H9 (cell line): ENCODE results near the gene GABRB1. TPM values are rescaled to one million over a fixed set of nuclear protein-coding genes. Genes with fewer than 3 reads are reported as not detected.

Source experiments
- DNase-seq: peaks from one replicate; pipeline ENCODE4 v3.0.0-alpha.2; 2017
- H2AFZ ChIP-seq: one replicate; pipeline ENCODE4 v1.6.1; 2013; ENCODE audit warnings: mild to moderate bottlenecking, low read length, control low read depth, moderate library complexity
- H2AK5ac ChIP-seq: 2 replicates; pipeline ENCODE4 v1.6.1; 2013; ENCODE audit warnings: low read length, control low read depth, mixed read lengths; ENCODE audit not compliant: insufficient read length
- H2BK120ac ChIP-seq: one replicate; pipeline ENCODE4 v1.6.1; 2013; ENCODE audit warnings: low read depth, mild to moderate bottlenecking, low read length, control low read depth, inconsistent platforms; ENCODE audit not compliant: poor library complexity, severe bottlenecking
- H2BK12ac ChIP-seq: 2 replicates; pipeline ENCODE4 v1.6.1; 2013; ENCODE audit warnings: low read length, control low read depth, mixed read lengths, low read depth; ENCODE audit not compliant: insufficient read length
- H2BK15ac ChIP-seq: 2 replicates; pipeline ENCODE4 v1.6.1; 2013; ENCODE audit warnings: low read depth, low read length, control low read depth
- H2BK20ac ChIP-seq: one replicate; pipeline ENCODE4 v1.6.1; 2013; ENCODE audit warnings: low read depth, mild to moderate bottlenecking, low read length, control low read depth, inconsistent platforms; ENCODE audit not compliant: poor library complexity, severe bottlenecking
- H2BK5ac ChIP-seq: 2 replicates; pipeline ENCODE4 v1.6.1; 2013; ENCODE audit warnings: low read length, control low read depth, mixed read lengths; ENCODE audit not compliant: insufficient read length
- H3K14ac ChIP-seq: 2 replicates; pipeline ENCODE4 v1.6.1; 2013; ENCODE audit warnings: low read length, control low read depth; ENCODE audit not compliant: insufficient read depth
- H3K18ac ChIP-seq: 2 replicates; pipeline ENCODE4 v1.6.1; 2013; ENCODE audit warnings: low read depth, mild to moderate bottlenecking, mixed read lengths, low read length, control low read depth; ENCODE audit not compliant: insufficient read length
- H3K23ac ChIP-seq: 2 replicates; pipeline ENCODE4 v1.6.1; 2013; ENCODE audit warnings: low read length, control low read depth, mixed read lengths, low read depth; ENCODE audit not compliant: insufficient read length
- H3K23me2 ChIP-seq: 2 replicates; pipeline ENCODE4 v1.6.1; 2013; ENCODE audit warnings: low read depth, mild to moderate bottlenecking, mixed read lengths, low read length, control low read depth; ENCODE audit not compliant: insufficient read length, poor library complexity, severe bottlenecking
- H3K27ac ChIP-seq: 2 replicates; pipeline ENCODE4 v1.5.1; 2013; ENCODE audit warnings: low read length, control low read depth, mixed read lengths, low read depth; ENCODE audit not compliant: insufficient read length
- H3K27me3 ChIP-seq: 2 replicates; pipeline ENCODE4 v1.6.1; 2013; ENCODE audit warnings: low read length, control low read depth, inconsistent platforms; ENCODE audit not compliant: insufficient read depth
- H3K4ac ChIP-seq: 2 replicates; pipeline ENCODE4 v1.6.1; 2013; ENCODE audit warnings: low read depth, mild to moderate bottlenecking, control low read depth, inconsistent platforms, low read length, moderate library complexity
- H3K4me1 ChIP-seq: 2 replicates; pipeline ENCODE4 v1.6.1; 2013; ENCODE audit warnings: low read length, control low read depth, inconsistent platforms; ENCODE audit not compliant: insufficient read depth
- H3K4me2 ChIP-seq: 2 replicates; pipeline ENCODE4 v1.6.1; 2013; ENCODE audit warnings: low read length, control low read depth, mixed read lengths; ENCODE audit not compliant: insufficient read length, insufficient read depth
- H3K56ac ChIP-seq: 2 replicates; pipeline ENCODE4 v1.6.1; 2013; ENCODE audit warnings: low read depth, mild to moderate bottlenecking, mixed read lengths, low read length, control low read depth; ENCODE audit not compliant: insufficient read length
- H3K79me1 ChIP-seq: 2 replicates; pipeline ENCODE4 v1.6.1; 2013; ENCODE audit warnings: low read depth, mild to moderate bottlenecking, moderate library complexity, low read length, control low read depth, inconsistent platforms; ENCODE audit not compliant: insufficient read depth, poor library complexity, severe bottlenecking
- H3K79me2 ChIP-seq: 2 replicates; pipeline ENCODE4 v1.6.1; 2013; ENCODE audit warnings: low read length, control low read depth, inconsistent platforms; ENCODE audit not compliant: insufficient read depth
- H3K9ac ChIP-seq: 2 replicates; pipeline ENCODE4 v1.6.1; 2013; ENCODE audit warnings: low read length, control low read depth, mixed read lengths; ENCODE audit not compliant: insufficient read length; ENCODE audit errors: extremely low read depth
- H3K9me3 ChIP-seq: one replicate; pipeline ENCODE4 v1.6.1; 2013; ENCODE audit warnings: low read depth, low read length, inconsistent platforms; ENCODE audit not compliant: control insufficient read depth
- H3T11ph ChIP-seq: one replicate; pipeline ENCODE4 v1.6.1; 2013; ENCODE audit warnings: mild to moderate bottlenecking, low read length, control low read depth, inconsistent platforms
- H4K20me1 ChIP-seq: one replicate; pipeline ENCODE4 v1.6.1; 2013; ENCODE audit not compliant: control insufficient read depth, insufficient read length, insufficient read depth
- H4K5ac ChIP-seq: 2 replicates; pipeline ENCODE4 v1.6.1; 2013; ENCODE audit warnings: low read depth, mild to moderate bottlenecking, mixed read lengths, low read length, control low read depth; ENCODE audit not compliant: insufficient read length
- H4K8ac ChIP-seq: replicated peaks from 2 replicates; pipeline ENCODE4 v1.6.1; 2013; ENCODE audit warnings: low read length, control low read depth, mixed read lengths, low read depth; ENCODE audit not compliant: insufficient read length
- H4K91ac ChIP-seq: 2 replicates; pipeline ENCODE4 v1.6.1; 2013; ENCODE audit warnings: low read depth, mild to moderate bottlenecking, moderate library complexity, mixed read lengths, low read length, control low read depth; ENCODE audit not compliant: insufficient read length
- H3K27ac Mint-ChIP-seq, 3 experiments: 2 replicates in 2 of 3; 3 replicates in 1 of 3; pipeline ENCODE4 v1.8.0; 2020 to 2021; ENCODE audit warnings: mixed read lengths in 3 of 3, mild to moderate bottlenecking in 1 of 3, moderate library complexity in 1 of 3
- H3K27me3 Mint-ChIP-seq: 2 replicates; pipeline ENCODE4 v1.8.0; 2021; ENCODE audit warnings: low read depth, mild to moderate bottlenecking, moderate library complexity, mixed read lengths
- H3K36me3 Mint-ChIP-seq, 3 experiments: 2 replicates in 2 of 3; 3 replicates in 1 of 3; pipeline ENCODE4 v1.8.0; 2020 to 2021; ENCODE audit warnings: low read depth in 3 of 3, mixed read lengths in 3 of 3; ENCODE audit not compliant: insufficient read depth in 1 of 3
- H3K4me1 Mint-ChIP-seq, 2 experiments: 2 replicates each; pipeline ENCODE4 v1.8.0; 2020; ENCODE audit warnings: mixed read lengths in 2 of 2
- H3K4me3 Mint-ChIP-seq, 2 experiments: 2 replicates in 1 of 2; 3 replicates in 1 of 2; pipeline ENCODE4 v1.8.0; 2020 to 2021; ENCODE audit warnings: mild to moderate bottlenecking in 2 of 2, mixed read lengths in 2 of 2, moderate library complexity in 1 of 2
- H3K9me3 Mint-ChIP-seq, 2 experiments: 2 replicates in 1 of 2; 3 replicates in 1 of 2; pipeline ENCODE4 v1.8.0; 2020; ENCODE audit warnings: mild to moderate bottlenecking in 2 of 2, mixed read lengths in 2 of 2, moderate library complexity in 1 of 2
- CTCF ChIP-seq: fragments of 200-600 bp; sonication (generic); conservative IDR thresholded peaks from 3 replicates; pipeline ENCODE4 v1.8.0; 2021; ENCODE audit warnings: antibody characterized with exemption, mild to moderate bottlenecking
- WGBS: extraction: QIAGEN DNeasy Blood & Tissue Kit; methylation state at CpG from one replicate; pipeline ENCODE4 v1.1.7; 2013; ENCODE audit warnings: missing lambda C conversion rate, low lambda C conversion rate, mixed read lengths; ENCODE audit not compliant: insufficient read length; ENCODE audit errors: extremely low coverage; 5-methylcytosine and 5-hydroxymethylcytosine counted together
- total RNA-seq: library from RNA; stranded (reverse); gene quantifications from 2 replicates; pipeline ENCODE4 v1.2.1, GENCODE V29; 2021

GABRB1 gene
- total RNA-seq, 1 experiment from 2014 or later, result 0.39 TPM

- H3K4me3 Mint-ChIP-seq, result peak overlapping the region; percentile 72 to 90
- H3K23ac ChIP-seq, result no peak overlapping the region
- H2BK120ac ChIP-seq, result no peak overlapping the region
- H3T11ph ChIP-seq, result no peak overlapping the region
- no peak overlapping the region for H3K18ac ChIP-seq
- peaks cover 85% of the 10 kb centered on the region for H3K27me3 Mint-ChIP-seq
- H3K27ac Mint-ChIP-seq, result no peak overlapping the region; a peak in 1 of 7 replicates
- no peak overlapping the region for H3K14ac ChIP-seq
- no CpG with 5 or more reads among the region's 9 CpGs for whole genome bisulfite sequencing
- H3K27me3 ChIP-seq, result peaks cover 40% of the 10 kb centered on the region; the same call in 1 of the 2 replicates
- no peak overlapping the region for H4K8ac ChIP-seq
- H2BK15ac ChIP-seq, result no peak overlapping the region
- peaks cover 14 to 18% of the 10 kb centered on the region in 2 experiments for H3K4me1 Mint-ChIP-seq
- no peaks in the 10 kb centered on the region for H3K79me2 ChIP-seq
- H2AFZ ChIP-seq, result no peak overlapping the region
- H2BK5ac ChIP-seq, result no peak overlapping the region
- H3K4ac ChIP-seq, result no peak overlapping the region
- H2AK5ac ChIP-seq, result no peak overlapping the region
- H3K56ac ChIP-seq, result no peak overlapping the region
- peaks cover 14% of the 10 kb centered on the region for H3K23me2 ChIP-seq
- H3K4me2 ChIP-seq, result peak overlapping the region; percentile 91
- no peak overlapping the region for H4K91ac ChIP-seq
- no peaks in the 10 kb centered on the region for H3K79me1 ChIP-seq
- H3K27ac ChIP-seq, result no peak overlapping the region
- no peaks in the 10 kb centered on the region for H3K9me3 ChIP-seq
- H2BK12ac ChIP-seq, result no peak overlapping the region
- H3K9ac ChIP-seq, result no peak overlapping the region
- no peak overlapping the region for H4K5ac ChIP-seq
- H2BK20ac ChIP-seq, result no peak overlapping the region
- no peak for DNase-seq
- H3K4me1 ChIP-seq, result peaks cover 3% of the 10 kb centered on the region; the same call in 1 of the 2 replicates
- no peaks in the 10 kb centered on the region for H3K9me3 Mint-ChIP-seq
- H4K20me1 ChIP-seq, result no peaks in the 10 kb centered on the region
- no peak for TF ChIP-seq CTCF
- H3K36me3 Mint-ChIP-seq, result no peaks in the 10 kb centered on the region; a peak in 1 of 7 replicates
Observed at GRCh38 chr4:46992338-46992737, 39.0 kb upstream of the GABRB1 start.
